Activated CD8-positive, alpha-beta memory T cell treated with anti-CD3 and anti-CD28 coated beads, Interleukin-2, amount 50 U/mL, for 24 hours (primary cell): ENCODE data around the gene WDR76.

Experiments
- DNase-seq: peaks from one replicate; pipeline ENCODE4 v3.0.0-alpha.2; 2020; ENCODE audit errors: extremely low read depth

The WDR76 gene

DNA sequence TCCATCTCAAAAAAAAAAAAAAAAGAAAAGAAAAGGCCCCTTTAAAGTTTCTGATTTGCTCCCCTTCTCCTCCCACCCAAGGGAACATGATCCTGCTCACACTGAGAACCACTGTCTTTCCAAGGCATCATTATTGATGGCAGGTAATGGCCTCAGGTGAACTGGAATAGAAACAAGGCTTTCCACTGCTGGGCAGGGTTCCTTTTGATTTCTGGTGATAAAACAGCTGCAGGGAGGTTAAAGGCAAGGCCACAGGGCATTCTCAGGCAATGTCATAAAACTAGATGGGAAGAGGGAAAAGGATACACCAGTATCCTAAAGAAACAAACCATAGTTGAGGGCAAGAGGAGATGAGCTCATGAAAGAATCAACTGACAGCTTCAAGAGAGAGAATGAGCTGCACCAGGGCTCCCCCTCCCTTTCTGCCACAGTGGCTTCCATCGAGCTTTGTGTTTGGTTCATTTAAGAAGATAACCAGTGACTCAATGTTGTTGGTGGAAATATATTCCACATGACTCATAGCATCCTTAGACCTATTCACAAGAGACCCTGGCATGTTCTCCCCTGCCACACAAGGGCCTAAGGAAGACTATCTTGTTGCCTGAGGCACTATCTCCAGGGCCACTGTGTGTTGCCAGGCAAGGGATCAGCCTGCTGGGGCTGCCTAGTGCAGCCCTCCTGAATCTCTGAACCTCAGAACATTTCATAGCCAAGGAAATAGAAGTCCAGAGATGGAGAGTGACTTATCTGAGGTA, 86.4 kb downstream of the WDR76 start:
- no peak for DNase-seq

DNA sequence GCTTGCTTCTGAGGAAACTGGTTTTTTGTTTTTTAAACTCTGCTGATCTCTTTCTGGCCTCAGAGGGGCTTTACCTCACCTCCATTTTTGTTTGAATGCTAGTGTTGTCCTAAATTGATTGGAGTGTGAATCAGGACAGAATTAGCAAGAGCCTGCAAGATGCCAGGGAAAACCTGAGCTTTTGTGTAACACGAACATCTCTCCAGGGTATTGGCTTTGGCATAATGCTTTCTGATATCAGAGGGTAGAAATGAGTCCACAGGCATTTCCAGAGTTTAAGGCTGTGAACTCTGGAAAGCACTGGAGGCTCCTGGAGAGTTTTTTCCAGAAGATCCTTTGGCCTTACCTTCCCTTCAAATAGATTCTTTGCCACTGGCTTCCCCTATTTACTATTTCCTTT, 87.1 kb downstream of the WDR76 start:
- no peak for DNase-seq

DNA sequence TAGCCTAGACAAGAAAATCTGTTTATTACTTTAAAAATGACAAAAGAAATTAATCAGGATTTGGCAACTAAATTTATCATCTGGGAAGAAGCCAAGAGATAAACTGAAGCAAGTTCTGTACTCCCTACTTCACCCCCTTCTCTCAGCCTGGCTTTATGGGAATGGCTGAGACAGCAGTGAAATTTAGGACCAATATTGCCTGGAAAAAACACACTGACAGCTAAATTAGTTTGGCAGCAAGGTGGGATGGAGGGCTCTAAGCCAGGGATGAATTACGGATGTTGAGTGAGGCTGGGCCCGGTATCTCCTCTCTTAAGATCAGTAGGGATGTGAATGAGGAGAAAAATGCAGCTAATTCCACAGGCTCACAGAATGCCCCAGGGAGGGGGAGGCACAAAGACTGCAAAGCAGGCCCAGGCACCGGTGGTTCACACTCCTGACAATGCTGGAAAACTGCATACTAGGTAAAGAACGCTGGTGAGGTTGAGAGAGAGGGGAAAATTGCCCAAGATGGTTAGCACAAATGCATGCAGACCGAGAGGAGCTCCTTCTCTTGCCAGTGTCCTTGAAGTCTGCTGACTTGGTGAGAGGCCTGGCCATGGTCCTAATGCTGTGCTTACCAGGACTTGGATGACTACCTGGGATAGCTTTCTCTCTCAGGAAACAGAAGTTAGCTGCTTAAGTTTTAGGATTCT, 89.0 kb downstream of the WDR76 start:
- DNase-seq = no peak

DNA sequence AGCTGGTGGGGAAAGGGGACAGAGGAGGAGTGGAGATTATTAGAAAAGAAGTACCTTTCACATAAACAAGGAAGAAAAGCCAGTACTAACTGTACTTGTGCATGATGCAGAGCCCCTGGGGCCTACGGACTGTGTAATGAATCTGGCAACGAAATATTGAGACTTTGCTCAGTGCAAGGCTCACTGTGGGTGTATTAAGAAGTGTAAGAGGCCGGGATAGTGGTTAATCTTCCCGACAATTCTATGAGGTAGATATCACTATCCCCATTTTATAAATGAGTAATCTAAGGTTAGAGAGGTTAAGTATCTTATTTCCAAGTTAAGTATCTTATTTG, 89.5 kb downstream of the WDR76 start:
- no peak for DNase-seq
